OCI-LY3 (cell line): ENCODE data around the gene PARP8.

Source experiments
- H2AFZ ChIP-seq: fragments of 200-600, 300-600 bp; shearing (Covaris generic); 2 replicates; pipeline ENCODE4 v1.6.0; 2014; ENCODE audit warnings: antibody characterized with exemption, low read depth, low read length
- H3K27ac ChIP-seq: fragments of 200-600, 300-600 bp; sonication (generic); 2 replicates; pipeline ENCODE4 v1.5.1; 2014; ENCODE audit warnings: mild to moderate bottlenecking, low read length, moderate library complexity, mixed read lengths
- H3K27me3 ChIP-seq: fragments of 200-600, 300-600 bp; sonication (generic); 2 replicates; pipeline ENCODE4 v1.6.1; 2014; ENCODE audit warnings: low read depth, low read length, mixed read lengths
- H3K36me3 ChIP-seq: fragments of 200-600, 300-600 bp; sonication (generic); replicated peaks from 2 replicates; pipeline ENCODE3; 2014; ENCODE audit warnings: low read depth, low read length, mixed read lengths
- H3K4me1 ChIP-seq: fragments of 300-600, 200-600 bp; sonication (generic); 2 replicates; pipeline ENCODE4 v1.6.1; 2014; ENCODE audit warnings: low read length, mixed read lengths
- H3K4me2 ChIP-seq: fragments of 200-600, 300-600 bp; sonication (generic); 2 replicates; pipeline ENCODE4 v1.6.1; 2014; ENCODE audit warnings: low read length, mixed read lengths
- H3K4me3 ChIP-seq: fragments of 300-600, 200-600 bp; sonication (generic); 2 replicates; pipeline ENCODE4 v1.5.1; 2014; ENCODE audit warnings: antibody characterized with exemption, mild to moderate bottlenecking, low read length, moderate library complexity
- H3K79me2 ChIP-seq: fragments of 300-600, 200-600 bp; shearing (Covaris generic); 2 replicates; pipeline ENCODE4 v1.6.1; 2014; ENCODE audit warnings: mild to moderate bottlenecking, low read length, mixed read lengths
- H3K9ac ChIP-seq: fragments of 300-600, 200-600 bp; shearing (Covaris generic); 2 replicates; pipeline ENCODE4 v1.6.0; 2014; ENCODE audit warnings: mild to moderate bottlenecking, low read length, moderate library complexity
- H3K9me3 ChIP-seq: fragments of 200-600, 300-600 bp; shearing (Covaris generic); 2 replicates; pipeline ENCODE4 v1.6.1; 2014; ENCODE audit warnings: low read length, mixed read lengths; ENCODE audit not compliant: insufficient read depth
- H4K20me1 ChIP-seq: fragments of 200-600, 300-600 bp; sonication (generic); 2 replicates; pipeline ENCODE4 v1.6.1; 2016; ENCODE audit warnings: low read length, mixed read lengths; ENCODE audit not compliant: insufficient read depth
- CTCF ChIP-seq: fragments of 200-600, 300-600 bp; sonication (generic); IDR thresholded peaks from 2 replicates; pipeline ENCODE4 v1.5.1; 2014; ENCODE audit warnings: antibody characterized with exemption, low read length, low read depth
- EZH2phosphoT487 ChIP-seq: fragments of 200-600 bp; shearing (Covaris generic); IDR thresholded peaks from 2 replicates; pipeline ENCODE4 v1.6.1; 2018; ENCODE audit warnings: antibody characterized with exemption, mixed run types, low read depth

PARP8 gene

DNA sequence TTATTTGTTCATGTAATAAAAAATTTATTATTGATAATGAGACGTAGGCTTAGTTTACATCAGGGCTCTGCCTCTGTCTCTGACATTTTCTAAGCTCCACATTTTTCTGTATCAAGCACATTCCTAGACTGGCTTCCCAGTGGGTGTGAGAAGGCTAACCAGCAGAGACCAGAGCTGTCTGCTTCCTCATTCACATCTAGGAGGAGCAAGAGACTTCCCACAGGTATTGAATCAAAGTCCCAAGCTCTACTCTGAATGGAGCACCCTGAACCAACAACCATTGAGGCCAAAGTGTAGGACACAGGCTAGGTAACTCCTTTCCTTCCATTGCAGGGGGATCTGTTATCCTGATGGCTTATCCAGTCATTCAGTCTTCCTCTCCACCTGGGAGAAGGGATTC is 72.4 kb downstream of the PARP8 start:
- H3K27me3 ChIP-seq, result no peaks in the 10 kb centered on the region
- TF ChIP-seq CTCF (no peak), EZH2phosphoT487 (no peak)
- no peak overlapping the region for H2AFZ ChIP-seq
- H3K4me3 ChIP-seq, result no peak overlapping the region
- no peaks in the 10 kb centered on the region for H3K9me3 ChIP-seq
- H3K36me3 ChIP-seq, result no peaks in the 10 kb centered on the region
- no peak overlapping the region for H3K4me2 ChIP-seq
- H3K27ac ChIP-seq, result no peak overlapping the region
- H3K79me2 ChIP-seq, result no peaks in the 10 kb centered on the region
- H4K20me1 ChIP-seq, result no peaks in the 10 kb centered on the region
- H3K4me1 ChIP-seq, result no peaks in the 10 kb centered on the region
- no peak overlapping the region for H3K9ac ChIP-seq

- no peaks in the 10 kb centered on the region for H3K9me3 ChIP-seq
- no peak overlapping the region for H3K4me3 ChIP-seq
- peaks cover 7% of the 10 kb centered on the region for H3K4me1 ChIP-seq
These were observed 74.4 kb downstream of the PARP8 start for GRCh38 chr5:50740832-50741231.

DNA sequence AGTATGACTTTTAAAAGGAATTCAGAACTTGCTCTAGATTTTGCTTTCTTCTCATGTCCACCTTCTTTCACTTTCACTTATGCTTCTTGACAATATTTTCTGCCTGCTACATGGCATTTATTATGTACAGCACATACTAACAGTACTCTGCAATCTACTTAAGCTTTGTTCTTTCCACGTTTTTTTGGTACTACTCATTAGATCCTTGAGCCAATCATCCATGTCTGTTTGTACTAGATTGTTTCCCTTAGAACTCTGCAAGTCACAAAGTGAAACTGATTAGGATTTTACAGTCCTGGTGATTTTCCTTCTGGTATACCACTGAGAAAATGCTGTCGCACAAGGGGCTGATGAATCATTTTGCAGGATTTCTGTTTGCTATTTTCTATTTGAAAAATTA is 78.3 kb downstream of the PARP8 start:
- peaks cover 7% of the 10 kb centered on the region for H3K4me1 ChIP-seq
- H3K36me3 ChIP-seq, result no peaks in the 10 kb centered on the region
- no peaks in the 10 kb centered on the region for H3K9me3 ChIP-seq
- no peak overlapping the region for H3K27ac ChIP-seq
- TF ChIP-seq EZH2phosphoT487 (no peak), CTCF (no peak)
- peak overlapping the region; percentile 32; the same call in 1 of the 2 replicates for H3K4me3 ChIP-seq
- no peak overlapping the region for H3K9ac ChIP-seq
- H3K79me2 ChIP-seq, result 0 out of 2 replicates have a peak, but pooled peaks cover 3% of the 10 kb centered on the region
- peak overlapping the region; percentile 70 for H3K4me2 ChIP-seq
- H2AFZ ChIP-seq, result no peak overlapping the region
- no peaks in the 10 kb centered on the region for H4K20me1 ChIP-seq
- no peaks in the 10 kb centered on the region for H3K27me3 ChIP-seq

More at GRCh38 chr5:50740832-50741231, 74.4 kb downstream of the PARP8 start:
- Histone ChIP-seq H3K9ac (no peak overlapping the region), H3K27ac (no peak overlapping the region), H3K27me3 (no peaks in the 10 kb centered on the region), H3K79me2 (0 out of 2 replicates have a peak, but pooled peaks cover 3% of the 10 kb centered on the region), H4K20me1 (no peaks in the 10 kb centered on the region), H3K4me2 (no peak overlapping the region), H2AFZ (no peak overlapping the region), H3K36me3 (no peaks in the 10 kb centered on the region)
- no peak for TF ChIP-seq EZH2phosphoT487
- no peak for TF ChIP-seq CTCF

GRCh38 chr5:50745221-50745910 is 78.9 kb downstream of the PARP8 start:
- H3K27ac ChIP-seq, result no peak overlapping the region
- no peak overlapping the region for H2AFZ ChIP-seq
- peaks cover 7% of the 10 kb centered on the region for H3K4me1 ChIP-seq
- TF ChIP-seq CTCF (no peak), EZH2phosphoT487 (no peak)
- H3K9me3 ChIP-seq, result no peaks in the 10 kb centered on the region
- H3K27me3 ChIP-seq, result no peaks in the 10 kb centered on the region
- 0 out of 2 replicates have a peak overlapping the region, but pooled peaks have one; percentile 70 for H3K4me2 ChIP-seq
- no peak overlapping the region for H3K4me3 ChIP-seq
- H3K79me2 ChIP-seq, result 0 out of 2 replicates have a peak, but pooled peaks cover 3% of the 10 kb centered on the region
- no peaks in the 10 kb centered on the region for H3K36me3 ChIP-seq
- no peaks in the 10 kb centered on the region for H4K20me1 ChIP-seq
- H3K9ac ChIP-seq, result no peak overlapping the region
